Hepatic stellate cell (primary cell): ENCODE measurements around the gene CCDC91.
"Not testable (repeated sequence)": the region's sequence is repeated elsewhere in the genome, so short reads cannot be mapped to it uniquely, and the experiment has no call there.

Source experiments
- DNase-seq: peaks from one replicate; pipeline ENCODE4 v3.0.0; 2011; ENCODE audit warnings: low spot score

The CCDC91 gene

GRCh38 chr12:28184375-28184774 lies 5.9 kb upstream of the CCDC91 start:
- no peak for DNase-seq

GRCh38 chr12:28186500-28186899 lies 3.8 kb upstream of the CCDC91 start:
- DNase-seq = no peak

- DNase-seq = no peak
Observed at GRCh38 chr12:28189784-28190320, 404 bp upstream of the CCDC91 start.

- peak; percentile 40 for DNase-seq
Observed at GRCh38 chr12:28191051-28192048, 1.1 kb downstream of the CCDC91 start.

- no peak for DNase-seq
Observed at GRCh38 chr12:28192125-28192524, 1.9 kb downstream of the CCDC91 start.

GRCh38 chr12:28194621-28195020 lies 4.4 kb downstream of the CCDC91 start:
- DNase-seq = not testable (repeated sequence)

GRCh38 chr12:28201136-28201535 lies 10.9 kb downstream of the CCDC91 start:
- DNase-seq = not testable (repeated sequence)

GRCh38 chr12:28202374-28203130 lies 12.3 kb downstream of the CCDC91 start:
- no peak for DNase-seq

- DNase-seq = no peak
Observed at GRCh38 chr12:28209782-28210181, 19.5 kb downstream of the CCDC91 start.

GRCh38 chr12:28212182-28212581 lies 21.9 kb downstream of the CCDC91 start:
- no peak for DNase-seq

GRCh38 chr12:28215021-28215420 lies 24.8 kb downstream of the CCDC91 start:
- no peak for DNase-seq

GRCh38 chr12:28216016-28216415 lies 25.8 kb downstream of the CCDC91 start:
- DNase-seq = no peak

GRCh38 chr12:28217805-28218204 lies 27.5 kb downstream of the CCDC91 start:
- DNase-seq = no peak

GRCh38 chr12:28218875-28219274 lies 28.6 kb downstream of the CCDC91 start:
- no peak for DNase-seq

- no peak for DNase-seq
Observed at GRCh38 chr12:28219827-28220226, 29.6 kb downstream of the CCDC91 start.

GRCh38 chr12:28222081-28222700 lies 31.9 kb downstream of the CCDC91 start:
- no peak for DNase-seq

- no peak for DNase-seq
Observed at GRCh38 chr12:28223025-28223554, 32.8 kb downstream of the CCDC91 start.

- no peak for DNase-seq
Observed at GRCh38 chr12:28223858-28224257, 33.6 kb downstream of the CCDC91 start.

GRCh38 chr12:28226705-28227104 lies 36.4 kb downstream of the CCDC91 start:
- no peak for DNase-seq

GRCh38 chr12:28227251-28227650 lies 37.0 kb downstream of the CCDC91 start:
- DNase-seq = no peak

GRCh38 chr12:28231248-28231647 lies 41.0 kb downstream of the CCDC91 start:
- no peak for DNase-seq
